CD4-positive, alpha-beta T cell treated with Interleukin-4 for 4 hours (primary cell): ENCODE data around the gene CREG1.
"Not testable (repeated sequence)": the region's sequence is repeated elsewhere in the genome, so short reads cannot be mapped to it uniquely, and the experiment has no call there.

Source experiments
- DNase-seq: peaks from one replicate; pipeline ENCODE4 v3.0.0-alpha.2; 2020

CREG1 gene

GRCh38 chr1:167563579-167564246 lies 10.2 kb upstream of the CREG1 start:
- no peak for DNase-seq

- DNase-seq = no peak
These were observed 9.1 kb upstream of the CREG1 start for GRCh38 chr1:167562702-167563101.

- DNase-seq = no peak
These were observed 8.2 kb upstream of the CREG1 start for GRCh38 chr1:167561753-167562152.

- peak; percentile 81 for DNase-seq
These were observed 2.6 kb upstream of the CREG1 start for GRCh38 chr1:167555971-167556714.

- DNase-seq = not testable (repeated sequence)
These were observed 1.5 kb upstream of the CREG1 start for GRCh38 chr1:167555072-167555471.

GRCh38 chr1:167554028-167554779 lies 642 bp upstream of the CREG1 start:
- DNase-seq = no peak

GRCh38 chr1:167551362-167551761 lies 2.2 kb downstream of the CREG1 start:
- DNase-seq = no peak

GRCh38 chr1:167548059-167548932 lies 5.3 kb downstream of the CREG1 start:
- DNase-seq = no peak

GRCh38 chr1:167546935-167547334 lies 6.6 kb downstream of the CREG1 start:
- no peak for DNase-seq

- no peak for DNase-seq
These were observed 8.2 kb downstream of the CREG1 start for GRCh38 chr1:167545349-167545748.

- DNase-seq = no peak
These were observed 9.0 kb downstream of the CREG1 start for GRCh38 chr1:167544447-167545093.

GRCh38 chr1:167543199-167543990 lies 10.2 kb downstream of the CREG1 start:
- DNase-seq = no peak

- DNase-seq = no peak
These were observed 11.2 kb downstream of the CREG1 start for GRCh38 chr1:167542109-167543032.

GRCh38 chr1:167541610-167542009 lies 12.0 kb downstream of the CREG1 start:
- DNase-seq = no peak

GRCh38 chr1:167541003-167541402 lies 12.6 kb downstream of the CREG1 start:
- DNase-seq = no peak

- DNase-seq = no peak
These were observed 14.9 kb downstream of the CREG1 start for GRCh38 chr1:167538657-167539056.

GRCh38 chr1:167533851-167534300 lies 19.7 kb downstream of the CREG1 start:
- DNase-seq = peak; percentile 65

- no peak for DNase-seq
These were observed 20.4 kb downstream of the CREG1 start for GRCh38 chr1:167532964-167533824.

- no peak for DNase-seq
These were observed 21.2 kb downstream of the CREG1 start for GRCh38 chr1:167532375-167532774.
